ENCODE measurements around the gene PCDHB1.
A peak's percentile ranks its signal among the peaks of the same experiment; 100 is the strongest.

Gene PCDHB1, protein sequence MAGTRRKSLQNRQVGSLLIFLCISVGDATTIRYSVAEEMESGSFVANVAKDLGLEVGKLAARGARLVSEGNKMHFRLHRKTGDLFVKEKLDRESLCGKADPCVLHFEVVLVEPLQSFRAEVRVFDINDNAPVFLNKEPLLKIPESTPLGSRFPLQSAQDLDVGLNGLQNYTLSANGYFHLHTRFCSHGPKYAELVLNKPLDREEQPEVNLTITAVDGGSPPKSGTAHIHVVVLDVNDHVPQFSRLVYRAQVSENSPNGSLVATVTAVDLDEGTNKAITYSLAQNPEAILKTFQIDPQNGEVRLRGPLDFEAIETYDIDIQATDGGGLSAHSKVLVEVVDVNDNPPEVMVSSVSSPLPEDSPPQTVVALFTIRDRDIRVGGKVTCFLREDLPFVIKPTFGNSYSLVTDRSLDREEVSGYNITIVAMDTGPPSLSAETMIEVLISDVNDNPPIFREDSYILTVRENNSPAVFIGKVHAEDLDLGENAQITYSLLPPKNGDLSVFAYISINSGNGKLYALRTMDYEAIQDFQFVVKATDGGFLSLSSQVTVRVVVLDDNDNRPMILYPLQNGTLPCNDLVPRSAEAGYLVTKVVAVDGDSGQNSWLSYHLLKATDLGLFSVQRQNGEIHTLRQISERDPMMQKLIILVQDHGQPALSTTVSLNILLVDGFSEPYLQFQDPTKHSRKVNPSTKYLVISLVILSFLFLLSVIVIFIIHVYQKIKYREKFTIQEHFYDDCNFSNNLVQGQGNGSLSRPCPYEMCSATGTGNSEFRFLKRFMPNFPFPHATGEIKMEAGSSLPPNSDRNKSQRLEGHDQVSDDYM

DNA sequence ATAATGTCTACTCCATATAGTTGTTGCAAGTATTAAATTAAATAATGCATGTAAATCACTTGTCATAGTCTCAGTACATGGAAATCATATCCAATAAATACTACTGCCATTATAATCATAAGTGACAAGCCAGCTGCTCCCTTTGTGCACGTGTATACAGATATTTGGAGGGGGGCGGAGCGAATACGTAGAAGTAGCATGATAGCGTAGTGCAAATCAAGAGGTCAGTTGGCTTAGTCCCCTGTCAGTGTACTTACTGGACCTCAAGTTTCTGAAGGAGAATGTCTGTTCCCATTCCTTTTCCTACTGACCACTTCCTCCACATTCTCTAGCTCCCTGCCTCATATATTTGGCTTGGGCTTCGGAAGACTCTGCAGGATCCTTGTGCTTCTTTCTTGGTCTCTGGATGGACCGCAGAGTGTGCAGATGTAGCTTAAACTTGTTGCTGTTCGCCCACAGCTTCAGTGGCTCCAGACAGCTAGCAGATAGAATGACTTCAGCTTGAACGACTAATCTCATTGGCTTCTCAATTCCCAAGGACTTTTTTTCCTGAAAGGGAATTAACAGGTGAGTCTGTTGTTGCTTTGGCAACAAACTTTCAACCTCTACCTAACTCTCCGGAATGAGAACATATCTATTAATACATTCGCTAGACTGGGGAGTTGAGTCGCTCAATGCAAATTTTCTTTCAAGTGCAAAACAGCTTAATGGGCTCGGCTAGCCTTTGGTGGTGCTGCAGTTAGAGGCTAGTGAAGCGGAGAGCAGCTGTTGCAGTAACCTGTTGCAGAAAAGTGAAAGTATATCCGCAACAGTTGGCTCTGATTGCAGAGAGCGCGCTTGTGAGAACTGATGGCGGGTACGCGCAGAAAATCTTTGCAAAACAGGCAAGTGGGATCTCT lies at the start of gene PCDHB1:
Gene PCDHB1, plus strand, starts transcription at position 753 of the 899 bp plus-strand sequence. Its CDS starts 97 bp downstream, at position 850.
- DNase-seq: no peak

DNA sequence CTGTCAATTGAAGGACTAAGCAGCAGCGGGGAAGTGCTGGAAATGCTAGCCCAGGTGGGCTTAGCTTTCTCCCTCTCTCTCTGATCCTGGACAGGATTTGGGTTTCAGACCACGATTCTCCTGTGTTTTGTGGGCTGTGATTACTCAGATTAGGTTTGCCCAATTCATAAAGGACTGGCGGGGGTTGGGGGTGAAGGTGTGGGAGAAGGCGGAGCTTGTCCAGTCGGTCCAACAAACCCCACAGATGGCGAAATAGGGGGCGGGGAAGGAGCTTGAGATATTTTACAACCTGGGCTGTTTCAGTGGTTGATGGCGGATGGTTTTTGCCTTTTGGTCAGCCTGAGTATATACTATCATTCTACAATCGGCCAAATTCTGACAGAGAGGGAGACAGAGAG lies 49.7 kb upstream of the PCDHB1 start:
- DNase-seq: no peak

DNA sequence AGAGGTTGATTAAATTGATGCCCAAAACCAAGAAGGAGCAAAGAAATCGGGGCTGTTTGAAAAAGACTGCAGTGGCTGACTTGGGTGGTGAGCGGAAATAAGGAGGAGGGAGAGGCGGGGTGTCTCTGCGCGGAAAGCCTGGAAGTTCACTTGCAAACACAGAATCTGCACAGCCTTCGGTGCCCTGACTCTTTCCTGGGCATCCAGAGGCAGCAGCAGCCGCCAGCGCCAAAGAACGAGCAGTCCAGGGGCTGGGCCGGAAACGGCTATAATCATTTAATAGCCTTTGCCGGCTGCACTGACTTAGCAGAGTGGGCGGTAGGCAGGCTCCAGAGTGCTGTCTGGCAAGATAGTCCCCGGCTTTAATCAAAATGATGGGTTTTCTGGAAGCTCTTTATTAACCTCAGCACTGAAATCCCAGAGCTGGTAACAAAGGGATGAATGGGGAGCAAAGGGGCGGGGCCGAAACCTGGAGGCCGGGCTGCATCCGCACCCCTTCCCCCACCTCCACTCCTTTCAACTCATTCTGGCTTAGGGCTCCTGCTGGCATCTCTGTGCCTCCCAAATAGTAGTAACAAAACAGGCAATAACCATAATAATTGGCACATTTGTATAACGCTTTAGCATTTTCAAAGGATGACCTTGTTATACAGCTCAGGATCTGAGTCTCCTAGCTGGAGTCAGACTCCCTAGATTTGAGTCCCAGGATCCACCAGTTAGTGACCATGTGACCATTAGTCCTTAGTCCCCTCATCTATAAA lies 49.1 kb upstream of the PCDHB1 start:
- no peak for DNase-seq

DNA sequence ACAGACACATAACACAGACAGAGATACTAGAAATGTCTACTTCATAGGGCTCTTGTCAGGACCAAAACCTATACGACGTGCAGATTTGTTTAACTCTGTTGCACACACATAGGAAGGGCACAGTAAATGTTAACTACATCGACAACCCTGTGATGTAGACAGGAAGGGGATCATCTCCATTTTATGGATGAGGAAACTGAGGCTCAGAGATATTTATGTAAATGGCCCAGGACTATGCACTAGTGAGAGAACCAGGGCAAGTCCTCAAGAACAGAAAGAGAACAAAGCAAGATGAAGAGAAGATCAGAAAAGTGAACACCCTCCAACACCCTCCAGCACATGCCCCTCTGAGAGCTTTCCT lies 48.6 kb upstream of the PCDHB1 start:
- DNase-seq: no peak

DNA sequence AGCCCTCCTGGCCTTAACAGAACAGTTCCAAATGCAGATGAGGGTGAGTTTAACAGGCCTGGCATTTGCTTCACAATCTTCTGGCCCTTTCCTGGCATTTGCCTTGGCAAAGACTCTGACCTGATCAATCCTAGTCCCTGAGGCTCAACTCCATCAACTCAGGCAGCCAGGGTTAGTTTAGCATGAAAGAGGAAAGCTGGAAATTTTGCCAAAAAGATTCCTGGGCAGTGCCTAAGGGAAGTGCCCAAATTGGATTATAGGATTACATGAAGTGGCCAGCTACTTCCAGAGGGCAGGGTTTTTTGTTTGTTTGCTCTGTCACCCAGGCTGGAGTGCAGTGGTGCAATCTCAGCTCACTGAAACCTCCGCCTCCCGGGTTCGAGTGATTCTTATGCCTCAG lies 48.1 kb upstream of the PCDHB1 start:
- no peak for DNase-seq

DNA sequence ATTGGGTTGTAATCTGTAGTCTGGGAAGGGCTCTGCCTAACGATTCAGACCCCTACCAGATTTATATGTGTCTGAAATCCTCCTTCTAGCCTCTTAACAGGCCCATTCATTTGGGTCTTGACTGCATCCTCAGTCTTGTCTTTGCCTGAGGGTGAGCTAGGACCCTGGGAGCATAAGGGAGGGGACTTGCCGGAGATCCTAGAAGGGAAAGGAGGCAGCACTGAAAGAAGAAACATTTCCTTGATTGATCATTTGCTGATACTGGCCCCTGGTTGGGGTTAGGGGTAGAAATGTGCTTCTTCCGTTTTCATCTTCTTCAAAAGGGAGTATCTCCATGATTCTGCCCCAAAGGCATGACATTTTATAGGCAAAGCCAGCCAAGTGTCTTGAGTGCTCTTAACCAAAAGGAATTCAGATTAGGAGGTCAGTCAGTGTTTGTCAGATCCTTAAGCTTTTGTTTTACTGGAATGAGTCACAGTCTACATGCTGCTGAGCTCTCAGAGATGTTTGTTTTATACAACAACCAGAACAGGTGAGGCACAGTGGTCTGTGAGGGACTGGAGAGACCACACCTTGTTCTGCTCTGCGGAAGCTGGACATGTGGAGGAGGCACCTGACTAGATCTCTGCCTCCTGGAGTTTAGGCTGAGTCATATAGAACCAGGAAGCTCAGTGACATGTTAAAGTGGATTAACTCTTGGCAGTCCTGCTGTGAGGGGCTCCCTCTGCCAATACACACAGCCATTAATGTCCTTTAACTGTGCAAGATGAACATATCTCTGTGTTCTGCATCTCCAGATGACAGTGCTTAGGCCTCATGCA lies 47.2 kb upstream of the PCDHB1 start:
- no peak for DNase-seq

DNA sequence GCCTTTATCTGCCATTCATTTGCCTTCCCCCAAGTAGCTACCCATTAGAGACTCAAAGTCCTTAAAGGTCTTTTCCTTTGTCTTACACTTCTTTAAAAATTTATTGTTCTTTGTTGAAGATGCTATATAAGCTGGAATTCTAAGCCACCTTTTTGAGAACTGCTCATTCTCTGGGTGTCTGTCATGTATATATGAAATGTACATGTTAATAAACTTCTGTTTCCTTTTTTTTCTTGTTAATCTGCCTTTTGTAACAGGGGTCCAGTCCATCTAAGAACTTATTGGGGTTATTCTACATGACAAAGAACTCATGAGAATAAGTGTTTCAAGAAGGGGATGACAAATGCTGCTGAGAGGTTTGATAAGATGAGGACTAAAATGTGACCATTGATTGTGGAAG lies 43.4 kb upstream of the PCDHB1 start:
- no peak for DNase-seq

DNA sequence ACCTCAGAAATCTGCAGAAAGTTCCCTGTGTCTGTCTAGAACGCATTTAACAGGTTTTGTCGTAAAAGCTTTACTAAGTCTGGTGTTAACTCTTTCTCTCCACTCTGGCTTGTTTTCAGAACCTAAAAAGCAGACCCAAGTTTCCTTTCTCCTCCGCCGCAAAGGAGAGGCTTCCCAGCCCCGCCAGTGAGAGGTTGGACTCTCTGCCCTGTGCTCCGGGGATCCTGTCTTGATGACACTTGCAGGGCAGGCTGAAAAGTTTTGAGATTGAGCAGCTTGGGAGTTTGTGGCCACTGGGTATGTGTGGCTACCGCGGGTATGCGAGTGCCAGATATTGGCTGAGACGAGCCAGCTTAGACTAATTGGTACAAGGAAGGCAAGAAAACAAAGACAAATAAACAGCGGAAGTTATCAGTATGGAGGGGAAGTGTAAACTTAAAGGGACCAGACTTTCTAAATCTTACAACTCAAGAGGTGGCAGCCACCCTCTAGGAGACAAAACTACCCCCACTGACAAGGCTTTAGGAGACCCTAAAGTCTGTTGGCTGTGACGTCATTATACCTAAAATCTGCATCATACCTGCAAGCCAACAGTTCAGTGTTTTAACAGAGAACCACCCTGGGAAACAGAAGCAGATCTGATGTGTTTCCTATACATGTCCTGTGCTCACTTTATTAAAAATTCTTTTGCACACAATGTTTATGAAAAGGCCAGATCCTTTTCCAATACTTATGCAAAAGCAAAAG lies 41.0 kb upstream of the PCDHB1 start:
- no peak for DNase-seq

DNA sequence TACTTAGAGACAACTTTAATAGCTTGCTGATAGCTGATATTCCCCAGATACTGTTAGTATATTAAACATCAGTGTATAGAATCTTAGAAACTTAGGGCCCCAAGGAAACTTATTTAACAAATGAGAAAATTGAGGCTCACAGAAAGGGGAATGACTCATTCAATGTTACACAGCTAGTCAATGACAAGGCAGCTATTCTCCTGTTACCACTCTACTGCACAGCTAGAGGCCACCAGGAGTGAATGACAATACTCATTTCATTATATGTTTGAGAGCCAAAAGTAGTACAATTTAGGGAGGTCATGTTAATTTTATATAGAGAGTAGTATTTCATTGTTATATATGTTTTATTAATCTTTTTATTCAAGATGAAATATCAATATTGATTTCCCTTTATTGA lies 33.2 kb upstream of the PCDHB1 start:
- no peak for DNase-seq

DNA sequence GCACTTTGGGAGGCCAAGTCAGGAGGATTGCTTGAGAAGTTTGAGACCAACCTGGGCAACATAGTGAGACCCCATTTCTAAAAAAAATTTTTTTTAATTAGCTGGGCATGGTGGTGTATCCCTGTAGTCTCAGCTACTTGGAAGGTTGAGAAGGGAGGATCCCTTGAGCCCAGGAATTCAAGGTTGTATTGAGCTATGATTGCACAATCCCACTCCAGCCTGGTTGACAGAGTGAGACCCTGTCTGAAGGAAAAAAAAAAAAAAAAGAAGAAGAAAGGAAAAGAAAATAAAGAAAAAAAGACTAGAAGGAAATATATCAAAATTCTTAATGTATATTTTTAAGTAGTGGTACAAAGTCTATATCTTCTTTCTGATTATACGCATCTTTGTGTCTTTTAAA lies 28.8 kb upstream of the PCDHB1 start:
- no peak for DNase-seq

DNA sequence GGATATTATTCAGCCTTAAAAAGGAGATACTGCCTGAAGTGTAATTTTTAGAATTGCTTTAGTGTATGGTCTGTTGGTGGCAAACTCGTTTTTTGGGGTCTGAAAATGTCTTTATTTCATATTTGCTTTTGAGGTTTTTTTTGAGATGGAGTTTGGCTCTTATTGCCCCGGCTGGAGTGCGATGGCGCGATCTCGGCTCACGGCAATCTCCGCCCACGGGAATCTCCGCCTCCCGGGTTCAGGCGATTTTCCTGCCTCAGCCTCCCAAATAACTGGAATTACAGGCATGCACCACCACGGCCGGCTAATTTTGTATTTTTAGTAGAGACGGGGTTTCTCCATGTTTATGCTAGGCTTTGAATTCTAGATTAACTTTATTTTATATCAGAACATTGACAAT lies 20.2 kb upstream of the PCDHB1 start:
- DNase-seq: no peak

DNA sequence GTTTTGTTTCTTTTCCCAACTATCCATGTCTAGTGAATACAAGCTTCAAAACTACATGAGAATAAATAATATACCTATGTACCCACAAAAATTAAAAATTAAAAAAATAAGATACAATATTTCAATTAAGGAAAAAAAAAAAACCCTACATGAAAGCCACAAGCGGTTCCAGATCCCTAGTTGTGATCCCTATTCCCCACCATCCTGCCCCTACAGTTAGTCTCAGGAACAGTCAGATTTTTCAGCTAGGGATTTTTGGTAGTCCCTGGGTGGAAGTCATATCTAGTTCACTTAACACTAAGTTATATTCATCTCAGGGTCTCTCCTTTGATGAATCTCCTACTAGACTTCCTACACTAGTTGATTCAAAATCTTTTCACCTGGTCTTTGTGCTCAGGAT lies 18.5 kb upstream of the PCDHB1 start:
- no peak for DNase-seq

DNA sequence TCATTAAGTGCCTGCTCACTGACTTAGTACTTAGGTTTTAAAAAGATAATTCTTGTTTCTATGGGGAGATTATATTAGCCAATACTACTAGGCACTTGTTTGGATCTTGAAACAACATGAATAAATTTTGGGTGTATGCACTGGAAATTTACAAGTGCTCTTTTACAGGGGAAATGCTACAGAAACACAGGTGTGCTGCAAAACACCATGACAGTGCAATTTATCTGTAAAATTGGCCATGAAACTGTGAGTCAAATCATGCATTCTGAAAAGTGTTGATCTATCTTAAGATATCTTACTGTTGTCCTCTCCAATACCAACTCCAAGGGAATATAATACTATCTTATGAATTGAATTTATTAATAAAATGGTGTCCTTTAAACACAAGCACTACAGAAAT lies 12.1 kb upstream of the PCDHB1 start:
- no peak for DNase-seq

DNA sequence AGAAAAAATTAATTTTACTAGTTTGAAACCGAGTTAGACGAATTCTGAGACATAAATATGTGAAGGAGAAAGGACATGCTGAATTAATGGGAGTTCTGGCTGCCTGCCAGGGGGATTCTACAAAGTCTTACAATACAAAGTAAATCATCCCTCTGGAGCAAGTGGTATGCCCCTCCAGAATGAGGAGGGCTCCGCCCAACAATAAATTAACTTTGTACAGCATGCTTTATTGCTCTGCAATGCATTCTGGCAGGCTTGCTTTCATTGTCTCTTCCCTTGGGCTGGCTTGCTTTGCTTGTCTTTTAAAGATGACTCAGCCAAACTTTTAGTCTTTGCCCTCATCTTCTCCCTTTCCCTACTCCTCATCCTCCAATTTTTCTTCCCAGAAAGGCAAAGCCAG lies 11.7 kb upstream of the PCDHB1 start:
- DNase-seq: no peak

DNA sequence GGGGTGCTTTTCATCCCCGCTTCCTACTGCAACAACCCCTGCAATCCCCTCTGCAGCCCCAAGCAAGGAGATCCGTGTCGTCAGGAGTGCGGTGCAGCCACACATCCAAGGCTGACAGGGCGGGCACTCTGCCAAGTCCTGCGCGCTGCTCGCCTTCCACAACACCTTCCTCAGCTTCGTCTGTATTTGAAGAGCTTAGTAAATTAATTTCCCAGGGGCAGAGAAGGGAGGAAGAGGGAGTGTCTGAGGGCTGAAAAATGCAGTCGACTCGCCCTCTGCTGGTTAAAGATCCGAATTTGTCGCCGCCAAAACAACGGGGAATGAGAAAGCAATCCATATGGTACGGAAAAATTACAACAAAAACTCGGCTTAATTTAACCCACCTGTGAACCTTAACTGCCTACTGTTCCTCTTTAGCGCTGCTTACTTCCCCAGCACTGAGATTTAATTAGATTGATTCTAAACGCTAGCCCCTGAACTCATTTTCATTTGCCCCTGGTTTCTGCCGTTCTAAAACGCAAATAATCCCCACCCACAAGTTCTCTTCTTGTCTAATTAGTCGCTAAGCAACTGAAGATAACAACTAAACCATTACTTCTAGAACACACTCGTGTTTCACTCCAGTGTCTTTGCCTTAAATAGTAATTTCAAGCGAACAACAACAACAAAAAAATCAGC lies 10.9 kb upstream of the PCDHB1 start:
- DNase-seq: no peak

DNA sequence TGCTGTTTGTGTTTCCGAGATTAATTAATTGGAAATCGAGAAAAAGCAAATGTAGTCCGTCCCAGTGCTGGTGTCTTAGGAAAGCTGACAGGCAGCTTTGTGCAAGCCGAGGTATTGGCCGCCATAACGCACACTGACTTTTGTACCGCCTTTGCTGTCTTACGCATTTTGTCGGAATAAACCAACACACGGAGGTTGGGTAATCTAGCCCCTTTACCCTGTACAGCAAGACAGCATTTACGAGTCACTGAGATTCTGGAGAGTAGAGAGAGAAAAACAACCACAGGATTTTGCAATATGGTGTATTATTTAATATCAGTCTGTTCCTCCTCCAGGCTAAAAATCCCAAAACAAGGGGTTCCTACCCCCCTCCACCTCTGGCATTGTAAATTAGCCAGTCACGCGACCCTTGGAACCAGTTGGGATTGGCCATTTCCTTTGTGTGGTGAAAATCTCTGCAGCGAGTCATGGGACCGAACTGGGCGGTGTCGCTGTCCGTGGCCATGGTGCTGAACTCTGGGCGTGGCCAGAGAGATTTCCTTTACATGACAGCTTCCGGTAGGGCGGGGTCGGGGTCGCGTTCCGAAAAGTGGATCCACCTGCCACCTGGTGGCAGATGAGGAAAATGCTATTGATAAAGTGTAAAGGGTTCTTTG lies 10.3 kb upstream of the PCDHB1 start:
- peak; percentile 15 for DNase-seq

DNA sequence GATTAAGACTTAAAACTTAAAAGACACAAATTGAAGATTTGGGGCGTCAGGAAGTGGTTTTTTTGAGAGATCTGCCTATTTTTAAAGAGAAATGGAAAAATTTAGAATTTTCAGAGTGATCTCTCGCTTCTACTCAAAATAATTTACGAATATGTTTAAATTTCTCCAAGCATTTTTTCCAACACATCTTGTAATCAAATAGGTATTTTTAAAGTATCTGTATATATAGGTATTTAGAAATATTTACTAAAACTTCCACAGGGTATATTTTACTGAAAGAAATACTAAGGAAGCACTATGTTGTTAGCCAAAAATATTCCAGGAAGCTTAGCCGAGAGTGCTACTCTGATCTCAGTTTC lies 9.8 kb upstream of the PCDHB1 start:
- DNase-seq: no peak

DNA sequence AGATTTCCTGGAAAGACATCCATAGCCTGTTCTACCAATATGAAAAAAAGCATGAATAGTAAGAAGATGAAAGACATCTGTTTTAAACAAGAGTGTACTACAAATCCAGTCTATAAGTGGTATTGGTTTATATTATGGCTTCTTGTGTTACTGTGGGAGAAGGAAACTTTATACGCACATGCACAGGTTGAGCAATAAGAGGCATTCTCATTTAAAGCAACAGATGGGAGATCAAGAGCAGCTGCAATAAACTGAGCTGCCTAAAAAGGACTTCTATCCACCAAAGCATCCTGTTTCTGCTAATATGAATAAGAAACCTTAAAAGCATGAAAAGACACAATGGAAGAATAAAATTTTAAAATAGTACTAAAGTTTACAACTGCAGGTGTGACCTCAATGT lies 8.6 kb upstream of the PCDHB1 start:
- no peak for DNase-seq

DNA sequence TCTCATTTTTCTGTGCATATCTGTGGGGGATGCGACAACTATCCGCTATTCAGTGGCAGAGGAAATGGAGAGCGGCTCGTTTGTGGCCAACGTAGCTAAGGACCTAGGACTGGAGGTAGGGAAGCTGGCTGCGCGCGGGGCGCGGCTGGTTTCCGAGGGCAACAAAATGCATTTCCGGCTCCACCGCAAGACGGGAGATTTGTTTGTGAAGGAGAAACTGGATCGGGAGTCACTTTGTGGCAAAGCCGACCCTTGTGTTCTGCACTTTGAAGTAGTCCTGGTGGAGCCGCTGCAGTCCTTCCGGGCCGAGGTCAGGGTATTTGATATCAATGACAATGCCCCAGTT lies 320 bp downstream of the PCDHB1 start:
- DNase-seq: no peak

DNA sequence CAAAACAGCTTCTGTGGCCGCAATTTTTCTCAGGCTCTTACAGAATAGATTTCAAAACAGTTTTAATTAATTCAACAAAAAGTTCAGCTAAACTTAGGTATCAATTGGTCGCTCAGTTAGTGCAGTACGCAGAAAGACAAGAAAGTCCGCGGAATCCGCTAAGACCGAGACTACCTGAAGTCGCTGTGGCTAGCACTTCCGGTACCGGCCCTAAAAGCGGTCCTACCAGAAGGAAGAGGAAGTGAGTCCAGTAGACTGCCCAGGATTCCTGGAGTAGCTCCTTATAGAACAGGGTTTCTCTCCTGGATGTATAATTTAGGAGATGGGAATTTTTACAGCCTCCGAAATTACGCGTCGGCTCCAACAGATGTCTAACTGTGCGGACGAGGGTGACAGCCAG lies 26.7 kb downstream of the PCDHB1 start:
- no peak for DNase-seq
